MCF 10A (cell line): ENCODE data around the gene NKAIN4. TPM values are rescaled to one million over a fixed set of nuclear protein-coding genes. Genes with fewer than 3 reads are reported as not detected.

Source experiments
- BruUV-seq: library from RNA; stranded (reverse); fragments of 400-500 nt; replicated peaks from 2 replicates; lab custom pipeline; 2021; lab: Mats Ljungman, UMichigan
- CTCF ChIA-PET: fragments of 300-600 bp; sonication (Branson Sonifier 250); formaldehyde crosslinking; extraction: SDS; loops from one replicate; lab custom pipeline; 2021; ENCODE audit warnings: antibody characterized with exemption, inconsistent platforms; lab: Yijun Ruan, JAX
- POLR2A ChIA-PET: fragments of 300-600, 350-650 bp; sonication (Branson Sonifier 250); formaldehyde crosslinking; extraction: SDS; loops from one replicate; lab custom pipeline; 2020; ENCODE audit warnings: antibody characterized with exemption, inconsistent platforms; lab: Yijun Ruan, JAX
- DNase-seq: peaks from one replicate; pipeline ENCODE4 v3.0.0-alpha.2; 2018; ENCODE audit not compliant: unreplicated experiment
- H3K27ac Mint-ChIP-seq: one replicate; pipeline ENCODE4 v1.8.0; 2022; ENCODE audit warnings: mild to moderate bottlenecking, low read depth, mixed read lengths; ENCODE audit not compliant: unreplicated experiment
- H3K27me3 Mint-ChIP-seq: one replicate; pipeline ENCODE4 v1.8.0; 2022; ENCODE audit warnings: mixed read lengths; ENCODE audit not compliant: insufficient read depth, unreplicated experiment
- H3K36me3 Mint-ChIP-seq: one replicate; pipeline ENCODE4 v1.8.0; 2022; ENCODE audit warnings: mild to moderate bottlenecking, moderate library complexity, mixed read lengths; ENCODE audit not compliant: insufficient read depth, unreplicated experiment
- H3K4me1 Mint-ChIP-seq: one replicate; pipeline ENCODE4 v1.8.0; 2022; ENCODE audit warnings: mixed read lengths; ENCODE audit not compliant: insufficient read depth, unreplicated experiment
- H3K4me3 Mint-ChIP-seq: one replicate; pipeline ENCODE4 v1.8.0; 2022; ENCODE audit warnings: mild to moderate bottlenecking, moderate library complexity, mixed read lengths; ENCODE audit not compliant: unreplicated experiment
- H3K9me3 Mint-ChIP-seq: one replicate; pipeline ENCODE4 v1.8.0; 2022; ENCODE audit warnings: mixed read lengths; ENCODE audit not compliant: unreplicated experiment
- intact Hi-C: fragments of 100-400 bp; cut with micrococcal nuclease; formaldehyde crosslinking; loops from 2 replicates; pipeline ENCODE4 v1.14.1; 2022
- total RNA-seq: library from RNA; stranded (reverse); gene quantifications from 2 replicates; pipeline ENCODE4 v1.2.3, GENCODE V29; 2022
- TF ChIP-seq, protein P1 (sequence below): fragments of 200-600 bp; IDR thresholded peaks from one replicate; pipeline ENCODE4 v1.8.0; 2022; ENCODE audit warnings: antibody characterized with exemption, mild to moderate bottlenecking; ENCODE audit not compliant: unreplicated experiment

Gene NKAIN4
- total RNA-seq, 1 experiment from 2014 or later = not detected

DNA sequence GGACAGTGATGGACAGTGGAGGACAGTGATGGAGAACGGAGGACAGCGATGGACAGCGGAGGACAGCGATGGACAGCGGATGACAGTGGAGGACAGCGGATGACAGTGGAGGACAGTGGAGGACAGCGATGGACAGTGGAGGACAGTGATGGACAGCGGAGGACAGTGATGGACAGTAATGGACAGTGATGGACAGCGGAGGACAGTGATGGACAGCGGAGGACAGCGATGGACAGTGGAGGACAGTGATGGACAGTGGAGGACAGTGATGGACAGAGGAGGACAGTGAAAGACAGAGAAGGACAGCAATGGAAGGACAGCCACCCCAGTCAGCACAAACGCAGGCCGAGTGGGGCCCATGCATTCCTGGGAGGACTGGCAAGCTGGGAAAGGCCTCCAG lies 3.4 kb upstream of the NKAIN4 start:
- Mint-ChIP-seq H3K27ac (no peak overlapping the region), H3K4me1 (peaks cover 21% of the 10 kb centered on the region), H3K36me3 (no peaks in the 10 kb centered on the region), H3K4me3 (no peak overlapping the region), H3K9me3 (peaks cover 7% of the 10 kb centered on the region), H3K27me3 (peaks cover 58% of the 10 kb centered on the region)
- intact Hi-C loops = no loop called here
- ChIA-PET CTCF (interaction anchor here (0.8 to 1.0 kb wide), 2 partner anchors 13 to 32 kb away, joined by 3 to 4 read pairs; no protein-coding TSS in a partner anchor), POLR2A (no interaction called here)
- no TSS peak for BruUV-seq
- DNase-seq = no peak
- TF ChIP-seq, protein P1, sequence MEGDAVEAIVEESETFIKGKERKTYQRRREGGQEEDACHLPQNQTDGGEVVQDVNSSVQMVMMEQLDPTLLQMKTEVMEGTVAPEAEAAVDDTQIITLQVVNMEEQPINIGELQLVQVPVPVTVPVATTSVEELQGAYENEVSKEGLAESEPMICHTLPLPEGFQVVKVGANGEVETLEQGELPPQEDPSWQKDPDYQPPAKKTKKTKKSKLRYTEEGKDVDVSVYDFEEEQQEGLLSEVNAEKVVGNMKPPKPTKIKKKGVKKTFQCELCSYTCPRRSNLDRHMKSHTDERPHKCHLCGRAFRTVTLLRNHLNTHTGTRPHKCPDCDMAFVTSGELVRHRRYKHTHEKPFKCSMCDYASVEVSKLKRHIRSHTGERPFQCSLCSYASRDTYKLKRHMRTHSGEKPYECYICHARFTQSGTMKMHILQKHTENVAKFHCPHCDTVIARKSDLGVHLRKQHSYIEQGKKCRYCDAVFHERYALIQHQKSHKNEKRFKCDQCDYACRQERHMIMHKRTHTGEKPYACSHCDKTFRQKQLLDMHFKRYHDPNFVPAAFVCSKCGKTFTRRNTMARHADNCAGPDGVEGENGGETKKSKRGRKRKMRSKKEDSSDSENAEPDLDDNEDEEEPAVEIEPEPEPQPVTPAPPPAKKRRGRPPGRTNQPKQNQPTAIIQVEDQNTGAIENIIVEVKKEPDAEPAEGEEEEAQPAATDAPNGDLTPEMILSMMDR = no peak

- Mint-ChIP-seq H3K9me3 (peaks cover 7% of the 10 kb centered on the region), H3K27me3 (peaks cover 56% of the 10 kb centered on the region), H3K36me3 (no peaks in the 10 kb centered on the region), H3K4me3 (no peak overlapping the region), H3K4me1 (peaks cover 21% of the 10 kb centered on the region), H3K27ac (no peak overlapping the region)
- TF ChIP-seq, protein P1 = no peak
- no TSS peak for BruUV-seq
- no peak for DNase-seq
- intact Hi-C loops = no loop called here
- ChIA-PET POLR2A (interaction anchor here (0.6 to 2.3 kb wide), 3 partner anchors 9 to 23 kb away, joined by 3 to 20 read pairs (median 4); partner anchors contain the start of gene ARFGAP1), CTCF (interaction anchor here (0.9 to 7.1 kb wide), 3 partner anchors 9 to 33 kb away, joined by 3 to 45 read pairs (median 3); no protein-coding TSS in a partner anchor)
Observed at GRCh38 chr20:63256954-63257353, 2.7 kb upstream of the NKAIN4 start.

- POLR2A ChIA-PET = interaction anchor here (0.6 to 2.3 kb wide), 9 partner anchors 10 to 831 kb away, joined by 3 to 20 read pairs (median 4); partner anchors contain the start of gene ARFGAP1
- H3K9me3 Mint-ChIP-seq = peaks cover 7% of the 10 kb centered on the region
- TF ChIP-seq, protein P1 = no peak
- CTCF ChIA-PET = interaction anchor here (0.7 to 7.1 kb wide), 6 partner anchors 10 to 54 kb away, joined by 3 to 45 read pairs (median 3); partner anchors contain the start of gene BIRC7
- H3K27ac Mint-ChIP-seq = peak overlapping the region; percentile 89
- peak; percentile 55 for DNase-seq
- intact Hi-C loops = no loop called here
- H3K27me3 Mint-ChIP-seq = peaks cover 48% of the 10 kb centered on the region
- BruUV-seq = no TSS peak
- peak overlapping the region; percentile 47 for H3K4me3 Mint-ChIP-seq
- H3K36me3 Mint-ChIP-seq = no peaks in the 10 kb centered on the region
- H3K4me1 Mint-ChIP-seq = peaks cover 22% of the 10 kb centered on the region
Observed at GRCh38 chr20:63255931-63256704, 1.9 kb upstream of the NKAIN4 start.
